Thoracic aorta (tissue), 2 donors: Measurements from ENCODE around the gene COPZ2. TPM values are rescaled to one million over a fixed set of nuclear protein-coding genes. Genes with fewer than 3 reads are reported as not detected.
A peak's percentile ranks its signal among the peaks of the same experiment; 100 is the strongest.

Source experiments
- ATAC-seq: fragments of 150-250 bp; one replicate; pipeline ENCODE4 v1.8.0; 2017; ENCODE audit warnings: low read depth; ENCODE audit not compliant: insufficient number of reproducible peaks, low FRiP score
- DNase-seq: peaks from one replicate; pipeline ENCODE4 v3.0.0-alpha.2; 2020; ENCODE audit warnings: low spot score
- H3K27ac ChIP-seq, 2 donors: fragments of 200-600 bp; sonication (generic); 1 replicate in 1 of 2; 2 replicates in 1 of 2; pipeline ENCODE4 v1.5.1; 2016; ENCODE audit warnings: mild to moderate bottlenecking in 2 of 2, moderate library complexity in 2 of 2
- H3K27me3 ChIP-seq: fragments of 200-600 bp; sonication (generic); replicated peaks from 2 replicates; pipeline ENCODE4 v1.6.0; 2016; ENCODE audit warnings: mild to moderate bottlenecking; ENCODE audit not compliant: insufficient read depth
- H3K36me3 ChIP-seq: fragments of 200-600 bp; sonication (generic); one replicate; pipeline ENCODE4 v1.5.1; 2016
- H3K4me1 ChIP-seq, 2 donors: fragments of 200-600 bp; sonication (generic); 1 replicate in 1 of 2; 2 replicates in 1 of 2; pipeline versions ENCODE4 v1.5.1 to v1.6.0; 2016; ENCODE audit warnings: low read depth in 2 of 2, mild to moderate bottlenecking in 1 of 2; ENCODE audit not compliant: control insufficient read depth in 1 of 2
- H3K4me3 ChIP-seq: fragments of 200-600 bp; sonication (generic); 2 replicates; pipeline ENCODE4 v1.5.1; 2016; ENCODE audit warnings: mild to moderate bottlenecking
- H3K9me3 ChIP-seq: fragments of 200-600 bp; sonication (generic); 2 replicates; pipeline ENCODE4 v1.5.1; 2016
- CTCF ChIP-seq: fragments of 200-600 bp; sonication (generic); IDR thresholded peaks from one replicate; pipeline ENCODE4 v1.5.1; 2019; ENCODE audit warnings: antibody characterized with exemption
- total RNA-seq, 2 donors: library from RNA; depleted of rRNA; stranded (reverse); fragments of >200 nt; gene quantifications; one replicate each; pipeline versions ENCODE4 v1.1.0 to v1.2.3, GENCODE V29; 2016

Gene COPZ2
- total RNA-seq, 2 donors from 2014 or later, result 46.8 to 70.9 TPM

GRCh38 chr17:48058393-48059124 lies 21.0 kb upstream of the COPZ2 start:
- H3K4me3 ChIP-seq, result no peak overlapping the region
- peaks cover 17 to 38% of the 10 kb centered on the region in 2 donors for H3K4me1 ChIP-seq
- no peak for DNase-seq
- peaks cover 63% of the 10 kb centered on the region for H3K36me3 ChIP-seq
- H3K9me3 ChIP-seq, result no peaks in the 10 kb centered on the region
- no peaks in the 10 kb centered on the region for H3K27me3 ChIP-seq
- H3K27ac ChIP-seq, result no peak overlapping the region
- TF ChIP-seq CTCF, result no peak
- ATAC-seq, result no peak

GRCh38 chr17:48057626-48058025 lies 20.0 kb upstream of the COPZ2 start:
- H3K9me3 ChIP-seq, result no peaks in the 10 kb centered on the region
- H3K27ac ChIP-seq, result no peak overlapping the region
- TF ChIP-seq CTCF, result no peak
- no peaks in the 10 kb centered on the region for H3K27me3 ChIP-seq
- DNase-seq, result no peak
- no peak for ATAC-seq
- H3K4me3 ChIP-seq, result no peak overlapping the region
- peaks cover 60% of the 10 kb centered on the region for H3K36me3 ChIP-seq
- H3K4me1 ChIP-seq, result peaks cover 23 to 46% of the 10 kb centered on the region in 2 donors

GRCh38 chr17:48056879-48057278 lies 19.3 kb upstream of the COPZ2 start:
- no peak overlapping the region for H3K4me3 ChIP-seq
- H3K9me3 ChIP-seq, result no peaks in the 10 kb centered on the region
- peak overlapping the region in 1 of 2 donors; percentile 22 for H3K27ac ChIP-seq
- H3K4me1 ChIP-seq, result peaks cover 31 to 54% of the 10 kb centered on the region in 2 donors
- ATAC-seq (no peak), DNase-seq (no peak)
- H3K36me3 ChIP-seq, result peaks cover 53% of the 10 kb centered on the region
- H3K27me3 ChIP-seq, result no peaks in the 10 kb centered on the region
- no peak for TF ChIP-seq CTCF

- TF ChIP-seq CTCF, result no peak
- no peak overlapping the region for H3K27ac ChIP-seq
- DNase-seq (no peak), ATAC-seq (no peak)
- H3K4me3 ChIP-seq, result no peak overlapping the region
- no peaks in the 10 kb centered on the region for H3K27me3 ChIP-seq
- peaks cover 47% of the 10 kb centered on the region for H3K36me3 ChIP-seq
- H3K9me3 ChIP-seq, result no peaks in the 10 kb centered on the region
- peaks cover 36 to 60% of the 10 kb centered on the region in 2 donors for H3K4me1 ChIP-seq
Measured at GRCh38 chr17:48056246-48056745, 18.7 kb upstream of the COPZ2 start.

GRCh38 chr17:48055531-48056245 lies 18.1 kb upstream of the COPZ2 start:
- Histone ChIP-seq H3K4me3 (peak overlapping the region; percentile 88), H3K27ac (peak overlapping the region in 1 of 2 donors; percentile 13), H3K27me3 (no peaks in the 10 kb centered on the region), H3K36me3 (peaks cover 47% of the 10 kb centered on the region), H3K9me3 (no peaks in the 10 kb centered on the region), H3K4me1 (peaks cover 42 to 63% of the 10 kb centered on the region in 2 donors)
- no peak for TF ChIP-seq CTCF
- ATAC-seq (no peak), DNase-seq (no peak)
